Karpas-422 (cell line): ENCODE measurements around the gene TPST1. TPM values are rescaled to one million over a fixed set of nuclear protein-coding genes. Genes with fewer than 3 reads are reported as not detected.

Experiments used
- DNase-seq: peaks from one replicate; pipeline ENCODE4 v3.0.0-alpha.2; 2015
- H2AFZ ChIP-seq: fragments of 200-600 bp; sonication (generic); 2 replicates; pipeline ENCODE4 v1.6.1; 2014; ENCODE audit warnings: antibody characterized with exemption, low read length, mixed read lengths
- H3K27ac ChIP-seq: fragments of 200-600 bp; sonication (generic); 2 replicates; pipeline ENCODE4 v1.5.1; 2014; ENCODE audit warnings: mild to moderate bottlenecking, low read length, moderate library complexity
- H3K27me3 ChIP-seq: fragments of 200-600 bp; sonication (generic); 2 replicates; pipeline ENCODE4 v1.6.1; 2014; ENCODE audit warnings: low read length, mixed read lengths
- H3K36me3 ChIP-seq: fragments of 200-600 bp; sonication (generic); 2 replicates; pipeline ENCODE4 v1.6.1; 2014; ENCODE audit warnings: low read length, mixed read lengths; ENCODE audit not compliant: insufficient read depth
- H3K4me1 ChIP-seq: fragments of 200-600 bp; sonication (generic); 2 replicates; pipeline ENCODE4 v1.6.1; 2014; ENCODE audit warnings: mild to moderate bottlenecking, low read length, mixed read lengths
- H3K4me2 ChIP-seq: fragments of 200-600 bp; sonication (generic); 2 replicates; pipeline ENCODE4 v1.6.1; 2014; ENCODE audit warnings: low read length, low read depth, mild to moderate bottlenecking; ENCODE audit not compliant: poor library complexity, severe bottlenecking
- H3K4me3 ChIP-seq: fragments of 200-600 bp; sonication (generic); 2 replicates; pipeline ENCODE4 v1.5.1; 2014; ENCODE audit warnings: mild to moderate bottlenecking, antibody characterized with exemption, low read length, mixed read lengths
- H3K79me2 ChIP-seq: fragments of 200-600 bp; sonication (generic); 2 replicates; pipeline ENCODE4 v1.6.1; 2014; ENCODE audit warnings: mild to moderate bottlenecking, low read length, mixed read lengths
- H3K9ac ChIP-seq: fragments of 200-600 bp; sonication (generic); 2 replicates; pipeline ENCODE4 v1.6.0; 2014; ENCODE audit warnings: low read length
- H3K9me2 ChIP-seq: fragments of 200-600 bp; sonication (generic), shearing (Covaris generic); replicated peaks from 2 replicates; pipeline ENCODE4 v1.6.0; 2014; ENCODE audit warnings: mild to moderate bottlenecking, low read length, moderate library complexity; ENCODE audit not compliant: insufficient read depth
- H3K9me3 ChIP-seq: fragments of 300-700, 200-600 bp; sonication (generic); 2 replicates; pipeline ENCODE4 v1.6.1; 2014; ENCODE audit warnings: low read length, mixed read lengths
- H4K20me1 ChIP-seq: fragments of 200-600 bp; sonication (generic); 2 replicates; pipeline ENCODE4 v1.6.1; 2014; ENCODE audit warnings: mild to moderate bottlenecking, antibody characterized with exemption, low read length, low read depth; ENCODE audit not compliant: insufficient read depth
- total RNA-seq: library from RNA; depleted of rRNA; stranded (reverse); fragments of >200 nt; shearing (Covaris generic); gene quantifications from 2 replicates; pipeline ENCODE4 v1.2.3, GENCODE V29; 2014; ENCODE audit warnings: low replicate concordance

The TPST1 gene
- total RNA-seq, 1 experiment from 2014 or later = 8.5 TPM

GRCh38 chr7:66267249-66267648 is 62.1 kb downstream of the TPST1 start:
- Histone ChIP-seq H3K4me2 (no peak overlapping the region), H3K27ac (no peak overlapping the region), H3K4me3 (no peak overlapping the region), H3K79me2 (no peaks in the 10 kb centered on the region), H3K9me2 (no peaks in the 10 kb centered on the region), H4K20me1 (no peaks in the 10 kb centered on the region), H3K9me3 (peaks cover 22% of the 10 kb centered on the region), H3K9ac (no peak overlapping the region), H3K27me3 (no peaks in the 10 kb centered on the region; the same call in 1 of the 2 replicates), H3K4me1 (no peaks in the 10 kb centered on the region), H3K36me3 (no peaks in the 10 kb centered on the region), H2AFZ (no peak overlapping the region)
- no peak for DNase-seq

GRCh38 chr7:66269978-66270377 is 64.8 kb downstream of the TPST1 start:
- DNase-seq = no peak
- Histone ChIP-seq H3K9ac (no peak overlapping the region), H3K4me1 (no peaks in the 10 kb centered on the region), H3K36me3 (no peaks in the 10 kb centered on the region), H3K79me2 (no peaks in the 10 kb centered on the region), H3K4me3 (no peak overlapping the region), H3K4me2 (no peak overlapping the region), H3K9me2 (no peaks in the 10 kb centered on the region), H4K20me1 (no peaks in the 10 kb centered on the region), H3K9me3 (peaks cover 12% of the 10 kb centered on the region), H3K27me3 (no peaks in the 10 kb centered on the region; the same call in 1 of the 2 replicates), H2AFZ (no peak overlapping the region), H3K27ac (no peak overlapping the region)

- Histone ChIP-seq H3K4me3 (no peak overlapping the region), H3K9me2 (no peaks in the 10 kb centered on the region), H3K36me3 (no peaks in the 10 kb centered on the region), H4K20me1 (no peaks in the 10 kb centered on the region), H3K9me3 (no peaks in the 10 kb centered on the region), H3K27ac (no peak overlapping the region), H2AFZ (no peak overlapping the region), H3K4me2 (no peak overlapping the region), H3K9ac (no peak overlapping the region), H3K27me3 (no peaks in the 10 kb centered on the region), H3K79me2 (no peaks in the 10 kb centered on the region), H3K4me1 (no peaks in the 10 kb centered on the region)
- no peak for DNase-seq
Measured at GRCh38 chr7:66272321-66272720, 67.2 kb downstream of the TPST1 start.

GRCh38 chr7:66276363-66276762 is 71.2 kb downstream of the TPST1 start:
- no peaks in the 10 kb centered on the region for H3K9me3 ChIP-seq
- no peaks in the 10 kb centered on the region for H3K79me2 ChIP-seq
- no peak overlapping the region for H3K9ac ChIP-seq
- H3K4me3 ChIP-seq = no peak overlapping the region
- H2AFZ ChIP-seq = no peak overlapping the region
- no peak overlapping the region for H3K4me2 ChIP-seq
- no peaks in the 10 kb centered on the region for H3K4me1 ChIP-seq
- DNase-seq = no peak
- no peaks in the 10 kb centered on the region for H3K27me3 ChIP-seq
- H3K27ac ChIP-seq = no peak overlapping the region
- H3K9me2 ChIP-seq = no peaks in the 10 kb centered on the region
- no peaks in the 10 kb centered on the region for H3K36me3 ChIP-seq
- no peaks in the 10 kb centered on the region for H4K20me1 ChIP-seq

- Histone ChIP-seq H3K36me3 (no peaks in the 10 kb centered on the region), H3K9me2 (no peaks in the 10 kb centered on the region), H3K9ac (no peak overlapping the region), H3K4me1 (no peaks in the 10 kb centered on the region), H3K4me2 (no peak overlapping the region), H4K20me1 (no peaks in the 10 kb centered on the region), H3K9me3 (no peaks in the 10 kb centered on the region), H2AFZ (no peak overlapping the region), H3K27me3 (no peaks in the 10 kb centered on the region), H3K79me2 (no peaks in the 10 kb centered on the region), H3K27ac (no peak overlapping the region), H3K4me3 (no peak overlapping the region)
- no peak for DNase-seq
Measured at GRCh38 chr7:66277492-66277891, 72.4 kb downstream of the TPST1 start.

GRCh38 chr7:66279912-66280311 is 74.8 kb downstream of the TPST1 start:
- no peak for DNase-seq
- Histone ChIP-seq H3K4me1 (no peaks in the 10 kb centered on the region), H3K9me2 (no peaks in the 10 kb centered on the region), H3K9me3 (no peaks in the 10 kb centered on the region), H2AFZ (no peak overlapping the region), H3K4me3 (no peak overlapping the region), H3K27me3 (no peaks in the 10 kb centered on the region), H4K20me1 (no peaks in the 10 kb centered on the region), H3K36me3 (no peaks in the 10 kb centered on the region), H3K9ac (no peak overlapping the region), H3K79me2 (no peaks in the 10 kb centered on the region), H3K27ac (no peak overlapping the region), H3K4me2 (no peak overlapping the region)

GRCh38 chr7:66281678-66282590 is 76.8 kb downstream of the TPST1 start:
- Histone ChIP-seq H3K27ac (no peak overlapping the region), H3K4me1 (no peaks in the 10 kb centered on the region), H3K9me3 (no peaks in the 10 kb centered on the region), H3K9ac (no peak overlapping the region), H3K79me2 (no peaks in the 10 kb centered on the region), H3K4me2 (no peak overlapping the region), H3K27me3 (no peaks in the 10 kb centered on the region), H3K36me3 (no peaks in the 10 kb centered on the region), H2AFZ (no peak overlapping the region), H4K20me1 (no peaks in the 10 kb centered on the region), H3K9me2 (no peaks in the 10 kb centered on the region), H3K4me3 (no peak overlapping the region)
- no peak for DNase-seq

GRCh38 chr7:66282591-66282935 is 77.4 kb downstream of the TPST1 start:
- Histone ChIP-seq H4K20me1 (no peaks in the 10 kb centered on the region), H3K4me3 (no peak overlapping the region), H2AFZ (no peak overlapping the region), H3K27me3 (no peaks in the 10 kb centered on the region), H3K9ac (no peak overlapping the region), H3K9me2 (no peaks in the 10 kb centered on the region), H3K9me3 (no peaks in the 10 kb centered on the region), H3K36me3 (no peaks in the 10 kb centered on the region), H3K4me1 (no peaks in the 10 kb centered on the region), H3K79me2 (no peaks in the 10 kb centered on the region), H3K27ac (no peak overlapping the region), H3K4me2 (no peak overlapping the region)
- DNase-seq = no peak
